Mammary epithelial cell (primary cell): ENCODE data around the gene CDKL5.

ENCODE experiments used
- EZH2 ChIP-seq: IDR thresholded peaks from 2 replicates; pipeline ENCODE4 v1.6.1; 2012; ENCODE audit warnings: low read length, inconsistent platforms, borderline replicate concordance
- TF ChIP-seq, protein P1 (sequence below), 2 donors: IDR thresholded peaks in 1 of 2; conservative IDR thresholded peaks in 1 of 2; 2 replicates each; pipeline ENCODE4 v1.5.1; 2011 to 2012; ENCODE audit warnings: inconsistent platforms in 2 of 2, low read length in 2 of 2, mild to moderate bottlenecking in 2 of 2, control low read depth in 1 of 2, low read depth in 1 of 2; ENCODE audit not compliant: insufficient read depth in 1 of 2; ENCODE audit errors: extremely low read depth in 1 of 2

DNA sequence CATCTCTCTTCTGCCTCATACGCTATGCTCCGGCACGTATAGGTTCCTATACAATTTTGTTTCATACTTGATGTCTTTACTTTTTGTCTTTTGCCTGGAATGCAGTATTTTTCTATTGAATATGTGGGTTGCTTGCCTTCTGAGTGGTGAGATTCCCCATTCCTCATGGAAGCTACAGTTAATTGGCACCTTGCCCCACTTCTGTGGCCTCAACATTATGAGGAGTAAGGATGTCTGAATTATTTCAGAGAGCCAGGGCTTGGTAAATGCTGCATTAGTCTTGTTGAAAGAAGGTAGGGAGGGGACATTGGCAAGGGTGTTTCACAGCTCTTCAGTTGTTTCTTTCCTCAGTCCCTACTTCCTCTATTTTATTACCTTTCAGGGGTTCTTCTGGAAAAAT, 23.0 kb downstream of the CDKL5 start:
- TF ChIP-seq, protein P1, sequence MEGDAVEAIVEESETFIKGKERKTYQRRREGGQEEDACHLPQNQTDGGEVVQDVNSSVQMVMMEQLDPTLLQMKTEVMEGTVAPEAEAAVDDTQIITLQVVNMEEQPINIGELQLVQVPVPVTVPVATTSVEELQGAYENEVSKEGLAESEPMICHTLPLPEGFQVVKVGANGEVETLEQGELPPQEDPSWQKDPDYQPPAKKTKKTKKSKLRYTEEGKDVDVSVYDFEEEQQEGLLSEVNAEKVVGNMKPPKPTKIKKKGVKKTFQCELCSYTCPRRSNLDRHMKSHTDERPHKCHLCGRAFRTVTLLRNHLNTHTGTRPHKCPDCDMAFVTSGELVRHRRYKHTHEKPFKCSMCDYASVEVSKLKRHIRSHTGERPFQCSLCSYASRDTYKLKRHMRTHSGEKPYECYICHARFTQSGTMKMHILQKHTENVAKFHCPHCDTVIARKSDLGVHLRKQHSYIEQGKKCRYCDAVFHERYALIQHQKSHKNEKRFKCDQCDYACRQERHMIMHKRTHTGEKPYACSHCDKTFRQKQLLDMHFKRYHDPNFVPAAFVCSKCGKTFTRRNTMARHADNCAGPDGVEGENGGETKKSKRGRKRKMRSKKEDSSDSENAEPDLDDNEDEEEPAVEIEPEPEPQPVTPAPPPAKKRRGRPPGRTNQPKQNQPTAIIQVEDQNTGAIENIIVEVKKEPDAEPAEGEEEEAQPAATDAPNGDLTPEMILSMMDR (conservative IDR thresholded peaks at IDR 0.05 in 1 of 2, IDR thresholded peaks at IDR 0.05 in 1 of 2; ENCODE audit: extremely low read depth in 1 of 2, insufficient read depth in 1 of 2, low read depth in 1 of 2, low read length in 2 of 2), result no peak
- TF ChIP-seq EZH2, result no peak
